IMR-90 (cell line): ENCODE measurements around the gene CCHCR1. TPM values are rescaled to one million over a fixed set of nuclear protein-coding genes. Genes with fewer than 3 reads are reported as not detected.

ENCODE experiments used
- ATAC-seq: fragments of 200-7000 bp; cut with Tn5 transposase; 2 replicates; pipeline ENCODE4 v1.9.1; 2020; ENCODE audit warnings: low read depth, mild to moderate bottlenecking, moderate library complexity
- BruUV-seq: library from RNA; stranded (reverse); fragments of 400-500 nt; replicated peaks from 2 replicates; lab custom pipeline; 2021; lab: Mats Ljungman, UMichigan
- CTCF ChIA-PET: fragments of 300-600 bp; formaldehyde crosslinking; extraction: SDS; loops from one replicate; lab custom pipeline; 2021; ENCODE audit warnings: antibody characterized with exemption; lab: Yijun Ruan, JAX
- POLR2A ChIA-PET: fragments of 300-600 bp; sonication (Branson Sonifier 250); formaldehyde crosslinking; loops from one replicate; lab custom pipeline; 2022; ENCODE audit warnings: antibody characterized with exemption; ENCODE audit not compliant: unreplicated experiment; lab: Charles Lee
- DNase-seq: peaks from one replicate; pipeline ENCODE4 v3.0.0; 2013
- H2AFZ ChIP-seq: replicated peaks from 2 replicates; pipeline ENCODE3; 2013; ENCODE audit warnings: low read length, mild to moderate bottlenecking; ENCODE audit not compliant: poor library complexity
- H2AK5ac ChIP-seq: 2 replicates; pipeline ENCODE4 v1.6.1; 2013; ENCODE audit warnings: low read depth, low read length, inconsistent platforms
- H2AK9ac ChIP-seq: replicated peaks from 2 replicates; pipeline ENCODE3; 2013; ENCODE audit warnings: mild to moderate bottlenecking, low read depth, low read length, moderate library complexity; ENCODE audit not compliant: poor library complexity
- H2BK120ac ChIP-seq: 2 replicates; pipeline ENCODE4 v1.6.1; 2013; ENCODE audit warnings: low read depth, low read length, inconsistent platforms
- H2BK15ac ChIP-seq: 3 replicates; pipeline ENCODE4 v1.6.1; 2013; ENCODE audit warnings: low read depth, low read length, inconsistent platforms
- H2BK20ac ChIP-seq: 2 replicates; pipeline ENCODE4 v1.6.1; 2013; ENCODE audit warnings: low read depth, mild to moderate bottlenecking, inconsistent platforms, low read length, moderate library complexity
- H2BK5ac ChIP-seq: 2 replicates; pipeline ENCODE4 v1.6.1; 2013; ENCODE audit warnings: mild to moderate bottlenecking, low read depth, low read length, inconsistent platforms; ENCODE audit not compliant: poor library complexity, severe bottlenecking
- H3K14ac ChIP-seq: replicated peaks from 2 replicates; pipeline ENCODE4 v1.6.1; 2013; ENCODE audit warnings: low read depth, low read length, inconsistent platforms
- H3K18ac ChIP-seq: 2 replicates; pipeline ENCODE4 v1.6.1; 2013; ENCODE audit warnings: low read depth, low read length, control low read depth
- H3K23ac ChIP-seq: 2 replicates; pipeline ENCODE4 v1.6.1; 2013; ENCODE audit warnings: low read depth, low read length, inconsistent platforms
- H3K27ac ChIP-seq: 2 replicates; pipeline ENCODE4 v1.5.1; 2013; ENCODE audit warnings: mild to moderate bottlenecking, control low read depth, low read length; ENCODE audit not compliant: insufficient read depth
- H3K27me3 ChIP-seq: 2 replicates; pipeline ENCODE4 v1.6.1; 2013; ENCODE audit warnings: low read length; ENCODE audit not compliant: control insufficient read depth, insufficient read depth
- H3K36me3 ChIP-seq: 2 replicates; pipeline ENCODE4 v1.6.1; 2013; ENCODE audit warnings: low read length, mixed read lengths; ENCODE audit not compliant: control insufficient read depth, insufficient read depth
- H3K4ac ChIP-seq: 2 replicates; pipeline ENCODE4 v1.6.1; 2013; ENCODE audit warnings: low read depth, low read length, inconsistent platforms
- H3K4me1 ChIP-seq: 2 replicates; pipeline ENCODE4 v1.6.1; 2013; ENCODE audit warnings: low read length, mixed read lengths; ENCODE audit not compliant: control insufficient read depth, insufficient read depth
- H3K4me2 ChIP-seq: 2 replicates; pipeline ENCODE4 v1.6.1; 2013; ENCODE audit warnings: low read depth, mild to moderate bottlenecking, control low read depth, low read length, moderate library complexity
- H3K4me3 ChIP-seq: 2 replicates; pipeline ENCODE4 v1.5.1; 2013; ENCODE audit warnings: low read depth, mild to moderate bottlenecking, control low read depth, low read length, moderate library complexity; ENCODE audit not compliant: insufficient read depth
- H3K56ac ChIP-seq: 2 replicates; pipeline ENCODE4 v1.6.1; 2013; ENCODE audit warnings: low read length, inconsistent platforms; ENCODE audit not compliant: insufficient read depth; ENCODE audit errors: extremely low read depth
- H3K79me1 ChIP-seq, 2 experiments: 2 replicates each; pipeline ENCODE4 v1.6.1; 2013; ENCODE audit warnings: low read length in 2 of 2, inconsistent platforms in 1 of 2, low read depth in 1 of 2
- H3K9ac ChIP-seq: 2 replicates; pipeline ENCODE4 v1.6.1; 2013; ENCODE audit warnings: low read depth, low read length, control low read depth
- H3K9me1 ChIP-seq: 2 replicates; pipeline ENCODE4 v1.6.1; 2013; ENCODE audit warnings: low read length, inconsistent platforms; ENCODE audit not compliant: insufficient read depth
- H3K9me3 ChIP-seq: 2 replicates; pipeline ENCODE4 v1.6.1; 2013; ENCODE audit warnings: low read length; ENCODE audit not compliant: control insufficient read depth, insufficient read depth
- H4K20me1 ChIP-seq: 2 replicates; pipeline ENCODE4 v1.6.1; 2013; ENCODE audit warnings: low read length, inconsistent platforms; ENCODE audit not compliant: insufficient read depth
- H4K5ac ChIP-seq: 2 replicates; pipeline ENCODE4 v1.6.1; 2013; ENCODE audit warnings: mild to moderate bottlenecking, low read depth, low read length, control low read depth
- H4K8ac ChIP-seq, 2 experiments: 2 replicates each; pipeline ENCODE4 v1.6.1; 2013; ENCODE audit warnings: low read depth in 2 of 2, low read length in 2 of 2, control low read depth in 1 of 2, inconsistent platforms in 1 of 2
- H4K91ac ChIP-seq: 2 replicates; pipeline ENCODE4 v1.6.1; 2013; ENCODE audit warnings: low read depth, low read length, inconsistent platforms; ENCODE audit not compliant: insufficient read depth
- BHLHE40 ChIP-seq: fragments of 150-350 bp; IDR thresholded peaks from 2 replicates; pipeline ENCODE4 v1.6.1; 2016; ENCODE audit warnings: mild to moderate bottlenecking, low read depth, low read length
- CEBPB ChIP-seq: IDR thresholded peaks from 2 replicates; pipeline ENCODE4 v1.6.1; 2012; ENCODE audit warnings: low read depth, low read length, improper control_type of control experiment
- CHD1 ChIP-seq: IDR thresholded peaks from 2 replicates; pipeline ENCODE4 v1.6.1; 2012; ENCODE audit warnings: low read depth, low read length, improper control_type of control experiment
- CTCF ChIP-seq: conservative IDR thresholded peaks from 2 replicates; pipeline ENCODE4 v1.5.1; 2012; ENCODE audit warnings: mild to moderate bottlenecking, low read depth, low read length, improper control_type of control experiment
- ELK1 ChIP-seq: fragments of 150-350 bp; IDR thresholded peaks from 2 replicates; pipeline ENCODE4 v1.6.1; 2016; ENCODE audit warnings: low read depth, mild to moderate bottlenecking, low read length, moderate library complexity, borderline replicate concordance
- MAFK ChIP-seq: IDR thresholded peaks from 2 replicates; pipeline ENCODE4 v1.6.1; 2012; ENCODE audit warnings: low read depth, low read length, improper control_type of control experiment
- MAZ ChIP-seq: IDR thresholded peaks from 2 replicates; pipeline ENCODE4 v1.6.1; 2012; ENCODE audit warnings: low read depth, mild to moderate bottlenecking, low read length, improper control_type of control experiment, moderate library complexity, borderline replicate concordance
- MXI1 ChIP-seq: IDR thresholded peaks from 2 replicates; pipeline ENCODE4 v1.6.1; 2012; ENCODE audit warnings: low read depth, mild to moderate bottlenecking, low read length, moderate library complexity, borderline replicate concordance
- NFE2L2 ChIP-seq: fragments of 150-350 bp; IDR thresholded peaks from 2 replicates; pipeline ENCODE4 v1.6.1; 2016; ENCODE audit warnings: low read depth, mild to moderate bottlenecking, low read length
- POLR2A ChIP-seq: IDR thresholded peaks from 2 replicates; pipeline ENCODE4 v1.6.1; 2012; ENCODE audit warnings: mild to moderate bottlenecking, low read depth, low read length
- RAD21 ChIP-seq: IDR thresholded peaks from 2 replicates; pipeline ENCODE4 v1.6.1; 2012; ENCODE audit warnings: low read length, improper control_type of control experiment
- RCOR1 ChIP-seq: IDR thresholded peaks from 2 replicates; pipeline ENCODE4 v1.6.1; 2012; ENCODE audit warnings: mild to moderate bottlenecking, low read length, improper control_type of control experiment; ENCODE audit not compliant: insufficient replicate concordance
- RFX5 ChIP-seq: IDR thresholded peaks from 2 replicates; pipeline ENCODE4 v1.8.0; 2012; ENCODE audit warnings: low read depth, mild to moderate bottlenecking, low read length, moderate library complexity
- SMC3 ChIP-seq: fragments of 150-350 bp; IDR thresholded peaks from 2 replicates; pipeline ENCODE4 v1.6.1; 2016; ENCODE audit warnings: low read depth, mild to moderate bottlenecking, antibody characterized with exemption, low read length, moderate library complexity
- whole genome bisulfite sequencing, 2 experiments: methylation state at CpG; one replicate each; pipeline versions ENCODE4 v1.1.5 to v1.1.7; 2013; ENCODE audit warnings: missing lambda C conversion rate in 2 of 2; ENCODE audit not compliant: insufficient read length in 1 of 2; ENCODE audit errors: extremely low coverage in 2 of 2; 5-methylcytosine and 5-hydroxymethylcytosine counted together
- dilution Hi-C: fragments of 300-500 bp; cut with HindIII; formaldehyde crosslinking; loops from one replicate; pipeline ENCODE4 v1.14.3; 2018; ENCODE audit warnings: low sequenced_read_pairs; ENCODE audit not compliant: unreplicated experiment
- in situ Hi-C: fragments of 300-500 bp; cut with MboI; formaldehyde crosslinking; loops from 3 replicates; pipeline ENCODE4 v1.14.3; 2019; ENCODE audit warnings: low sequenced_read_pairs, inconsistent platforms, mixed read lengths
- intact Hi-C: fragments of 100-400 bp; cut with micrococcal nuclease; formaldehyde crosslinking; loops from 2 replicates; pipeline ENCODE4 v1.10.0; 2022
- polyA plus RNA-seq, 3 experiments: library from polyadenylated mRNA; depleted of rRNA; stranded (reverse); fragments of >200 nt; gene quantifications; 2 replicates each; pipeline ENCODE4 v1.2.3, GENCODE V29; 2012; ENCODE audit warnings: low replicate concordance in 1 of 3
- total RNA-seq: library from RNA; depleted of rRNA; stranded (reverse); fragments of >200 nt; gene quantifications from 2 replicates; pipeline ENCODE4 v1.2.3, GENCODE V29; 2012

Gene CCHCR1
- total and polyA plus RNA-seq, 2 of the 4 experiments (the other 2 are of a cell fraction), result 13.1 to 22.0 TPM

GRCh38 chr6:31118178-31118577 lies 39.4 kb downstream of the CCHCR1 start (continued):
- no peak for TF ChIP-seq CHD1
- TF ChIP-seq BHLHE40, result no peak
- TF ChIP-seq CEBPB, result no peak
- TF ChIP-seq NFE2L2, result no peak
- no peak for TF ChIP-seq RCOR1
- no peak for TF ChIP-seq POLR2A

- Histone ChIP-seq H3K4ac (no peak overlapping the region), H3K14ac (no peak overlapping the region), H3K9me3 (no peaks in the 10 kb centered on the region), H2BK5ac (no peak overlapping the region), H3K9ac (no peak overlapping the region), H3K56ac (no peak overlapping the region), H3K4me1 (peaks cover 11% of the 10 kb centered on the region), H3K18ac (no peak overlapping the region), H4K5ac (no peak overlapping the region), H2BK20ac (no peak overlapping the region), H3K27ac (no peak overlapping the region), H2AFZ (peak overlapping the region; percentile 4), H3K9me1 (peaks cover 15% of the 10 kb centered on the region), H3K4me2 (no peak overlapping the region), H3K4me3 (no peak overlapping the region), H3K23ac (no peak overlapping the region), H3K36me3 (no peaks in the 10 kb centered on the region), H3K27me3 (peaks cover 3% of the 10 kb centered on the region; the same call in 1 of the 2 replicates), H4K20me1 (no peaks in the 10 kb centered on the region), H2BK120ac (no peak overlapping the region), H2AK9ac (no peak overlapping the region), H2AK5ac (no peak overlapping the region), H4K91ac (no peak overlapping the region), H2BK15ac (no peak overlapping the region), H4K8ac (no peak overlapping the region), H3K79me1 (peaks cover 0 to 9% of the 10 kb centered on the region in 2 experiments; a peak in 2 of 4 replicates)
- ChIA-PET CTCF (interaction anchor here (0.7 to 3.4 kb wide), 3 partner anchors 30 to 250 kb away, joined by 3 to 10 read pairs (median 3); no protein-coding TSS in a partner anchor), POLR2A (no interaction called here)
- BruUV-seq, result no TSS peak
- in situ Hi-C loops, result no loop called here
- dilution Hi-C loops, result no loop called here
- 80% methylated on average over 13 of the region's 19 CpGs; no CpG with 5 or more reads in 1 of the 2 experiments for WGBS, 2 experiments
- ATAC-seq, result no peak
- intact Hi-C loops, result no loop called here
- DNase-seq, result no peak
- no peak for TF ChIP-seq MXI1
- TF ChIP-seq RAD21, result no peak
- no peak for TF ChIP-seq BHLHE40
- no peak for TF ChIP-seq MAZ
- TF ChIP-seq ELK1, result no peak
- TF ChIP-seq NFE2L2, result no peak
- no peak for TF ChIP-seq SMC3
- TF ChIP-seq RCOR1, result no peak
- TF ChIP-seq POLR2A, result no peak
- TF ChIP-seq MAFK, result no peak
- TF ChIP-seq CTCF, result no peak
- no peak for TF ChIP-seq CHD1
- TF ChIP-seq RFX5, result no peak
Measured at GRCh38 chr6:31116661-31117385, 40.8 kb downstream of the CCHCR1 start.
